ENCODE data around the gene ADARB2.

DNA sequence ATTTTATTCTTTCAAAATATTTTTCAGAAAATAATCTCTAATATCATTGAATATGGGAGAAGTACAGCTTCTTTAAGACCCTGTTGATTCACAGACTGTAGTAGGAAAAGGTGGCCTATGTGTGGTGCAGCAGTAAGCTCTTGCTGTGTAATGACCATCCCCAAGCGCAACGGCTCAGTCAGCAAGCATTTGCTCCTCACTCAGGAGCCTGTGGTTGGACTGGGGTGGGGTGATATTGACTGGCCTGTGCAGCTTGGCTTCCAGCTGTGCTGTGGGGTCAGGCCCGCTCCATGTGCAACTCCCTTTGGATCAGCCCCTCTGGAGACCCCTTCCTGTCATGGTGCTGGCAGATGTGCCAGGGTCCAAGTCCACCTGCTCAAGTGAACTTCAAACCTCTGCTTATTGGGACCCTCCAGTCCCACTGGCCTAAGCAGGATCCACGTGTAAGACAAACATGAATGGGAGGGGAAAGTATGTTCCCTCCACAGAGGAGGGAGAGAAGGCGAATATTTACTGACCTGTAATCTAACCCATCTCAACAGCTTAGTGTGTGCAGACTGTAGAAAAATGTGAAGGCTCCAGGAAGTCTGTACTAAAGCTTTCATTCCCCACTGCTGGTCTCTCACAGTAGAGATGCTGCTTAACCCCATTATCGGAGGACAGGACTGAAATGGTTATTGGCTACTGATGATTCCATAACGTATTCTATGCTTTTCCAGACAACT is 441.4 kb downstream of the ADARB2 start:
- TF ChIP-seq, protein P1, sequence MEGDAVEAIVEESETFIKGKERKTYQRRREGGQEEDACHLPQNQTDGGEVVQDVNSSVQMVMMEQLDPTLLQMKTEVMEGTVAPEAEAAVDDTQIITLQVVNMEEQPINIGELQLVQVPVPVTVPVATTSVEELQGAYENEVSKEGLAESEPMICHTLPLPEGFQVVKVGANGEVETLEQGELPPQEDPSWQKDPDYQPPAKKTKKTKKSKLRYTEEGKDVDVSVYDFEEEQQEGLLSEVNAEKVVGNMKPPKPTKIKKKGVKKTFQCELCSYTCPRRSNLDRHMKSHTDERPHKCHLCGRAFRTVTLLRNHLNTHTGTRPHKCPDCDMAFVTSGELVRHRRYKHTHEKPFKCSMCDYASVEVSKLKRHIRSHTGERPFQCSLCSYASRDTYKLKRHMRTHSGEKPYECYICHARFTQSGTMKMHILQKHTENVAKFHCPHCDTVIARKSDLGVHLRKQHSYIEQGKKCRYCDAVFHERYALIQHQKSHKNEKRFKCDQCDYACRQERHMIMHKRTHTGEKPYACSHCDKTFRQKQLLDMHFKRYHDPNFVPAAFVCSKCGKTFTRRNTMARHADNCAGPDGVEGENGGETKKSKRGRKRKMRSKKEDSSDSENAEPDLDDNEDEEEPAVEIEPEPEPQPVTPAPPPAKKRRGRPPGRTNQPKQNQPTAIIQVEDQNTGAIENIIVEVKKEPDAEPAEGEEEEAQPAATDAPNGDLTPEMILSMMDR (IDR thresholded peaks at IDR 0.05), result no peak
- TF ChIP-seq POLR2A (IDR thresholded peaks at IDR 0.05) (no peak), EP300 (IDR thresholded peaks at IDR 0.05) (no peak), POLR2AphosphoS5 (IDR thresholded peaks at IDR 0.05) (no peak)
